A549 (cell line): ENCODE data around the gene CFL2. TPM values are rescaled to one million over a fixed set of nuclear protein-coding genes. Genes with fewer than 3 reads are reported as not detected.

Source experiments
- ATAC-seq, 2 experiments: fragments of 200-7000 bp in 1 of 2; fragments of >200 bp in 1 of 2; cut with Nextera tagmentation in 1 of 2; cut with Tn5 transposase in 1 of 2; 3 replicates each; pipeline versions ENCODE4 v1.8.0 to v1.9.1; 2018 to 2020; ENCODE audit warnings: mild to moderate bottlenecking in 1 of 2, moderate library complexity in 1 of 2
- CTCF ChIA-PET: fragments of 300-600 bp; sonication (Branson Sonifier 250); formaldehyde crosslinking; extraction: SDS; loops from one replicate; lab custom pipeline; 2021; ENCODE audit warnings: antibody characterized with exemption, inconsistent platforms; lab: Yijun Ruan, JAX
- POLR2A ChIA-PET: fragments of 350-600 bp; formaldehyde crosslinking; extraction: SDS; loops from one replicate; lab custom pipeline; 2021; ENCODE audit warnings: antibody characterized with exemption, inconsistent platforms; lab: Yijun Ruan, JAX
- DNase-seq, 2 experiments: peaks; one replicate each; pipeline versions ENCODE4 v3.0.0 to v3.0.0-alpha.2; 2011 to 2016; ENCODE audit warnings: low read depth in 1 of 2, low spot score in 1 of 2
- FAIRE-seq: peaks from 2 replicates; lab custom pipeline; 2011; peaks lifted over from hg19 to GRCh38; lab: Jason Lieb, UNC
- H3K27ac ChIP-seq, 2 experiments: fragments of >200 bp; sonication (Bioruptor Twin); formaldehyde crosslinking; 3 replicates each; pipeline ENCODE4 v1.5.1; 2016 to 2017
- H3K4me1 ChIP-seq: fragments of >200 bp; sonication (Bioruptor Twin); formaldehyde crosslinking; 3 replicates; pipeline ENCODE4 v1.6.1; 2016
- H3K4me2 ChIP-seq: fragments of >200 bp; sonication (Bioruptor Twin); formaldehyde crosslinking; 3 replicates; pipeline ENCODE4 v1.6.1; 2016
- H3K4me3 ChIP-seq: fragments of >200 bp; sonication (Bioruptor Twin); formaldehyde crosslinking; 3 replicates; pipeline ENCODE4 v1.5.1; 2016
- H3K9me3 ChIP-seq: fragments of >200 bp; sonication (Bioruptor Twin); formaldehyde crosslinking; 3 replicates; pipeline ENCODE4 v1.6.1; 2016
- BHLHE40 ChIP-seq: IDR thresholded peaks from 2 replicates; pipeline ENCODE4 v1.6.1; 2012; ENCODE audit warnings: low read depth, low read length, inconsistent platforms
- EHF ChIP-seq: fragments of 250-450 bp; sonication (Bioruptor Pico); IDR thresholded peaks from 2 replicates; pipeline ENCODE4 v1.5.0; 2020; ENCODE audit warnings: mild to moderate bottlenecking
- EP300 ChIP-seq, 2 experiments: fragments of >200 bp; sonication (Bioruptor Twin); formaldehyde crosslinking; IDR thresholded peaks; 2 replicates in 1 of 2; 3 replicates in 1 of 2; pipeline ENCODE4 v1.6.1; 2016 to 2017
- ESRRA ChIP-seq: fragments of 150-350 bp; IDR thresholded peaks from 2 replicates; pipeline ENCODE4 v1.6.1; 2014; ENCODE audit warnings: mild to moderate bottlenecking, low read length, borderline replicate concordance
- HDAC2 ChIP-seq: fragments of 200-600 bp; sonication (generic); IDR thresholded peaks from 2 replicates; pipeline ENCODE4 v1.6.1; 2016
- HOXA7 ChIP-seq: fragments of 250-450 bp; sonication (Bioruptor Pico); IDR thresholded peaks from 2 replicates; pipeline ENCODE4 v1.5.0; 2020; ENCODE audit warnings: mild to moderate bottlenecking, moderate library complexity
- HOXB13 ChIP-seq: fragments of 250-450 bp; sonication (Bioruptor Pico); IDR thresholded peaks from 2 replicates; pipeline ENCODE4 v1.5.0; 2020; ENCODE audit warnings: low read depth, mild to moderate bottlenecking, moderate library complexity
- JUN ChIP-seq, 2 experiments: fragments of >200 bp; sonication (Bioruptor Twin); formaldehyde crosslinking; IDR thresholded peaks; 2 replicates in 1 of 2; 3 replicates in 1 of 2; pipeline ENCODE4 v1.6.1; 2016 to 2017
- JUNB ChIP-seq: fragments of >200 bp; sonication (Bioruptor Twin); formaldehyde crosslinking; IDR thresholded peaks from 2 replicates; pipeline ENCODE4 v1.6.1; 2016
- MAFK ChIP-seq: fragments of 450-650 bp; IDR thresholded peaks from 2 replicates; pipeline ENCODE4 v1.6.1; 2014; ENCODE audit not compliant: partially characterized antibody
- MAZ ChIP-seq: fragments of 150-350 bp; IDR thresholded peaks from 2 replicates; pipeline ENCODE4 v1.6.1; 2014; ENCODE audit warnings: antibody characterized with exemption, low read depth, low read length, borderline replicate concordance
- MYC ChIP-seq: IDR thresholded peaks from 2 replicates; pipeline ENCODE4 v1.6.1; 2012; ENCODE audit warnings: mild to moderate bottlenecking, inconsistent platforms, low read length, improper control_type of control experiment, borderline replicate concordance
- NPAS2 ChIP-seq: fragments of 250-450 bp; sonication (Bioruptor Pico); IDR thresholded peaks from 2 replicates; pipeline ENCODE4 v1.8.0; 2022; ENCODE audit warnings: mild to moderate bottlenecking, moderate library complexity, borderline replicate concordance
- PHF8 ChIP-seq: fragments of 200-600 bp; sonication (generic); IDR thresholded peaks from 2 replicates; pipeline ENCODE4 v1.6.1; 2016; ENCODE audit warnings: low read depth, mild to moderate bottlenecking, antibody characterized with exemption, moderate library complexity, borderline replicate concordance
- POLR2A ChIP-seq: IDR thresholded peaks from 2 replicates; pipeline ENCODE4 v1.6.1; 2012; ENCODE audit warnings: mild to moderate bottlenecking, low read length
- POLR2AphosphoS2 ChIP-seq: conservative IDR thresholded peaks from 2 replicates; pipeline ENCODE4 v1.6.1; 2012; ENCODE audit warnings: low read length, improper control_type of control experiment, inconsistent platforms
- RARB ChIP-seq: fragments of 250-450 bp; sonication (Bioruptor Pico); IDR thresholded peaks from 2 replicates; pipeline ENCODE4 v1.8.0; 2021; ENCODE audit warnings: mild to moderate bottlenecking, moderate library complexity
- RCOR1 ChIP-seq: fragments of 150-350 bp; IDR thresholded peaks from 2 replicates; pipeline ENCODE4 v1.6.1; 2014; ENCODE audit warnings: antibody characterized with exemption, low read length, low read depth
- SMC3 ChIP-seq: fragments of >200 bp; sonication (Bioruptor Twin); formaldehyde crosslinking; IDR thresholded peaks from 3 replicates; pipeline ENCODE4 v1.6.1; 2018; ENCODE audit warnings: inconsistent platforms
- TFCP2L1 ChIP-seq: fragments of 250-450 bp; sonication (Bioruptor Pico); IDR thresholded peaks from 2 replicates; pipeline ENCODE4 v1.5.0; 2021; ENCODE audit warnings: mild to moderate bottlenecking
- TP53 ChIP-seq: fragments of 250-450 bp; sonication (Bioruptor Pico); IDR thresholded peaks from 2 replicates; pipeline ENCODE4 v1.5.0; 2021; ENCODE audit warnings: mild to moderate bottlenecking, moderate library complexity
- ZSCAN20 ChIP-seq: fragments of 250-450 bp; sonication (Bioruptor Pico); IDR thresholded peaks from 2 replicates; pipeline ENCODE4 v1.8.0; 2022; ENCODE audit warnings: mild to moderate bottlenecking, moderate library complexity
- WGBS: methylation state at CpG from one replicate; pipeline ENCODE4 v1.1.6; 2017; ENCODE audit errors: missing lambda C conversion rate; 5-methylcytosine and 5-hydroxymethylcytosine counted together
- polyA minus RNA-seq: library from RNA; depleted of rRNA, polyadenylated mRNA; stranded (reverse); fragments of >200 nt; gene quantifications from 2 replicates; pipeline ENCODE4 v1.2.3, GENCODE V29; 2011; rRNA and poly(A)+ RNA removed
- polyA plus RNA-seq, 4 experiments: library from polyadenylated mRNA; depleted of rRNA in 3 of 4; stranded (reverse); fragments of >200 nt; fragmentation: RNase III in 1 of 4; extraction: RNeasy Plus Mini Kit Qiagen cat#74134 plus additional on column Dnase treatment in 1 of 4; gene quantifications; 2 replicates in 3 of 4; 3 replicates in 1 of 4; pipeline ENCODE4 v1.2.3, GENCODE V29; 2011 to 2017
- TF ChIP-seq, protein P1 (sequence below): IDR thresholded peaks from 2 replicates; pipeline ENCODE4 v1.6.1; 2012
- TF ChIP-seq, protein P2 (sequence below): IDR thresholded peaks from 2 replicates; pipeline ENCODE4 v1.6.1; 2012
- TF ChIP-seq, protein P3 (sequence below): fragments of 250-450 bp; sonication (Bioruptor Pico); IDR thresholded peaks from 2 replicates; pipeline ENCODE4 v1.5.0; 2021; ENCODE audit warnings: mild to moderate bottlenecking, moderate library complexity, borderline replicate concordance
- TF ChIP-seq, protein P4 (sequence below): fragments of >200 bp; sonication (Bioruptor Twin); formaldehyde crosslinking; IDR thresholded peaks from 2 replicates; pipeline ENCODE4 v1.6.1; 2016
- TF ChIP-seq, protein P5 (sequence below): fragments of 150-350 bp; IDR thresholded peaks from 2 replicates; pipeline ENCODE4 v1.6.1; 2014; ENCODE audit warnings: low read depth, mild to moderate bottlenecking, low read length

CFL2 gene
- polyA plus RNA-seq (2011; rRNA removed) (144 and 167 TPM in 2 replicates), polyA plus RNA-seq (2017; fragmentation: RNase III; extraction: RNeasy Plus Mini Kit Qiagen cat#74134 plus additional on column Dnase treatment) (105 to 116 TPM (median 105 TPM) in 3 replicates), polyA minus RNA-seq (33.0 and 37.8 TPM in 2 replicates)
- 29.1 and 30.7 TPM in 2 replicates for polyA plus RNA-seq (2012; cell fraction: cytosol; rRNA removed)
- 7.2 and 13.0 TPM in 2 replicates for polyA plus RNA-seq (2012; cell fraction: nucleus; rRNA removed)

DNA sequence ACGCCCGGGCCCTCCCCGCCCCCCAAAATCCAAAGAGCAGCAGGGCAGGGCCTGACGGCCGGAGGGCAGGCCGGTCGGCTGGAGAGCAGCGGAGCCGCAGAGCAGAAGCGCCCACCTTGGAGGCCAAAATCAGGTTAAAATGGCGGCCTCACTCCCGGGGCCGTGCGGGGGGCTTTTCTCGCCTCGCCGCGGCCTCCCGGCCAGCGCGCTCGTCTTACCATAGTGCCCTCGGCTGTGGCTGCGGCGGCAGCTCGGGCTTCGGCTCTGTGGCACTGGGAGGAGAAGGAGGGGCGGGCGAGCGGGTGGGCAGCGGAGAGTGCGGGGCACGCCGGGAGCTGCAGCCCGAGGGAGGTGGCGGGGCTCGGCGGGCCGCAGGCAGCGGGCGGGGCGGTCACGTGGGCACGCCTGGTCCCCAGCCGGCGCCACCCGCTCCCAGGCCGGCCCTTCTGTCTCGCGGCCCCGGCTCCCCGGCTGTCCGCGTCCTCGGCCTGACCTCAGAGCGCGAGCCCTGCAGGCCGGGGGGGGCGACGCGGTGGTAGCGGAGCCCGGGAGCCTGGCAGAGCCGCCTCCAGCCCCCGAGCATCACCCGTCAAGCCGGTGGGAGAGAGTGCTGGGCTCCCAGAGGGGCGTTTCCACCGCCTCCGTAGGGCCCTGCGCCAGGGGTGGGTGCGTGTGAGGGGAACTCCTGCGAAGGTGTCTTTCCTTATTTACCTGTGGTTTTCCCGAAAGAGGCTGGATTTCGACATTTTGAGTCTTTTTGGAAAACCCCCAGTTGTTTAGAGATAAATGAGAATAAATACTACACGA, at the start of gene CFL2:
TSS of gene CFL2 (minus strand) at position 274 of the 807 bp plus-strand sequence. CDS start at position 221, 53 bp downstream.
- 1% methylated on average over 26 of the region's 76 CpGs for WGBS
- TF ChIP-seq, protein P1, sequence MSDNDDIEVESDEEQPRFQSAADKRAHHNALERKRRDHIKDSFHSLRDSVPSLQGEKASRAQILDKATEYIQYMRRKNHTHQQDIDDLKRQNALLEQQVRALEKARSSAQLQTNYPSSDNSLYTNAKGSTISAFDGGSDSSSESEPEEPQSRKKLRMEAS = peak; percentile 64
- no peak for TF ChIP-seq RARB
- TF ChIP-seq SMC3 = 0 out of 3 replicates have a peak, but pooled peaks have one; percentile 6
- TF ChIP-seq PHF8 = peak; percentile 69; the same call in 1 of the 2 replicates
- no peak for TF ChIP-seq JUNB
- peak; percentile 66 for TF ChIP-seq POLR2A
- TF ChIP-seq NPAS2 (CRISPR knock-in tag) = no peak
- peak; percentile 23 to 78; a peak in 4 of 5 replicates for TF ChIP-seq JUN (IDR thresholded peaks at IDR 0.05)
- peak within 1 kb of the TSS; percentile 74 for H3K4me3 ChIP-seq
- H3K27ac ChIP-seq = peak within 1 kb of the TSS; percentile 83 to 99
- ChIA-PET POLR2A (interaction anchor here (0.6 to 4.4 kb wide), 4 partner anchors 8 to 45 kb away, joined by 3 to 29 read pairs (median 8); no protein-coding TSS in a partner anchor), CTCF (interaction anchor here (1.2 to 3.7 kb wide), 2 partner anchors 9 to 15 kb away, joined by 4 to 15 read pairs; no protein-coding TSS in a partner anchor)
- H3K9me3 ChIP-seq = no peaks in the 10 kb centered on the region
- peak within 1 kb of the TSS; percentile 72 for H3K4me2 ChIP-seq
- ATAC-seq (peak; percentile 97 to 98), FAIRE-seq (no peak), DNase-seq (peak; percentile 73 to 88)
- peaks cover 52% of the 10 kb centered on the region for H3K4me1 ChIP-seq

DNA sequence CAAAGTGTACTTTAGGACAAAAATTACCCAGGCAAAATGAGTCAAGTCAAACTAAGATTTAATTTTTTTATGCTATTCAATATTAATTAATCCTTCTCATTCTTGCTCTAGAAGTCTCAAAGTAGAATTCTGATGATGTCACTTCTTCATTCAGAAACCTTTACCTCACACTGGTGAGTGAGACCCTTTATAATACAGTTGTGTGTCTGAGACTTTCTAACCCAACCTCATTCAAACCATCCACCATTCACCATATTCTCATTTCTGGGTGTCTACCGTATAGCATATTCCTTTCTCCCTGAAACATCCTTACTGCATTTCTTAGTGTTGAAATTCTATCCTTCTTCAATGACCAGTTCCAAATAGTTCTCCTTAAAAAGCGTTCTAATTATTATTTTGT, 40.8 kb upstream of the CFL2 start:
- POLR2A ChIA-PET = no interaction called here
- H3K27ac ChIP-seq = no peak overlapping the region
- H3K4me3 ChIP-seq = no peak overlapping the region
- no peaks in the 10 kb centered on the region for H3K9me3 ChIP-seq
- DNase-seq = no peak
- CTCF ChIA-PET = interaction anchor here (0.7 kb wide), 1 partner anchor 32 kb away, joined by 3 read pairs; no protein-coding TSS in a partner anchor
- WGBS = 92% methylated on average over 2 of the region's 2 CpGs
- H3K4me2 ChIP-seq = no peak overlapping the region
- ATAC-seq = no peak
- FAIRE-seq = no peak
- TF ChIP-seq, protein P2, sequence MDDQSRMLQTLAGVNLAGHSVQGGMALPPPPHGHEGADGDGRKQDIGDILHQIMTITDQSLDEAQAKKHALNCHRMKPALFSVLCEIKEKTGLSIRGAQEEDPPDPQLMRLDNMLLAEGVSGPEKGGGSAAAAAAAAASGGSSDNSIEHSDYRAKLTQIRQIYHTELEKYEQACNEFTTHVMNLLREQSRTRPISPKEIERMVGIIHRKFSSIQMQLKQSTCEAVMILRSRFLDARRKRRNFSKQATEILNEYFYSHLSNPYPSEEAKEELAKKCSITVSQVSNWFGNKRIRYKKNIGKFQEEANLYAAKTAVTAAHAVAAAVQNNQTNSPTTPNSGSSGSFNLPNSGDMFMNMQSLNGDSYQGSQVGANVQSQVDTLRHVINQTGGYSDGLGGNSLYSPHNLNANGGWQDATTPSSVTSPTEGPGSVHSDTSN = no peak
- TF ChIP-seq TP53 (CRISPR knock-in tag) (no peak), ZSCAN20 (no peak), MYC (no peak), EHF (CRISPR knock-in tag) (no peak), RCOR1 (no peak), HOXA7 (CRISPR knock-in tag) (no peak), ESRRA (no peak), TFCP2L1 (CRISPR knock-in tag) (no peak), HDAC2 (no peak), MAFK (no peak), BHLHE40 (no peak), POLR2AphosphoS2 (no peak), MAZ (no peak), HOXB13 (no peak), EP300 (IDR thresholded peaks at IDR 0.05) (no peak)
- TF ChIP-seq, protein P1 = no peak
- TF ChIP-seq, protein P3, sequence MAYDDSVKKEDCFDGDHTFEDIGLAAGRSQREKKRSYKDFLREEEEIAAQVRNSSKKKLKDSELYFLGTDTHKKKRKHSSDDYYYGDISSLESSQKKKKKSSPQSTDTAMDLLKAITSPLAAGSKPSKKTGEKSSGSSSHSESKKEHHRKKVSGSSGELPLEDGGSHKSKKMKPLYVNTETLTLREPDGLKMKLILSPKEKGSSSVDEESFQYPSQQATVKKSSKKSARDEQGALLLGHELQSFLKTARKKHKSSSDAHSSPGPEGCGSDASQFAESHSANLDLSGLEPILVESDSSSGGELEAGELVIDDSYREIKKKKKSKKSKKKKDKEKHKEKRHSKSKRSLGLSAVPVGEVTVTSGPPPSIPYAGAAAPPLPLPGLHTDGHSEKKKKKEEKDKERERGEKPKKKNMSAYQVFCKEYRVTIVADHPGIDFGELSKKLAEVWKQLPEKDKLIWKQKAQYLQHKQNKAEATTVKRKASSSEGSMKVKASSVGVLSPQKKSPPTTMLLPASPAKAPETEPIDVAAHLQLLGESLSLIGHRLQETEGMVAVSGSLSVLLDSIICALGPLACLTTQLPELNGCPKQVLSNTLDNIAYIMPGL (CRISPR knock-in tag) = no peak
- TF ChIP-seq, protein P4, sequence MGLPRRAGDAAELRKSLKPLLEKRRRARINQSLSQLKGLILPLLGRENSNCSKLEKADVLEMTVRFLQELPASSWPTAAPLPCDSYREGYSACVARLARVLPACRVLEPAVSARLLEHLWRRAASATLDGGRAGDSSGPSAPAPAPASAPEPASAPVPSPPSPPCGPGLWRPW = no peak
- TF ChIP-seq, protein P5, sequence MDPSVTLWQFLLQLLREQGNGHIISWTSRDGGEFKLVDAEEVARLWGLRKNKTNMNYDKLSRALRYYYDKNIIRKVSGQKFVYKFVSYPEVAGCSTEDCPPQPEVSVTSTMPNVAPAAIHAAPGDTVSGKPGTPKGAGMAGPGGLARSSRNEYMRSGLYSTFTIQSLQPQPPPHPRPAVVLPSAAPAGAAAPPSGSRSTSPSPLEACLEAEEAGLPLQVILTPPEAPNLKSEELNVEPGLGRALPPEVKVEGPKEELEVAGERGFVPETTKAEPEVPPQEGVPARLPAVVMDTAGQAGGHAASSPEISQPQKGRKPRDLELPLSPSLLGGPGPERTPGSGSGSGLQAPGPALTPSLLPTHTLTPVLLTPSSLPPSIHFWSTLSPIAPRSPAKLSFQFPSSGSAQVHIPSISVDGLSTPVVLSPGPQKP = no peak
- no peaks in the 10 kb centered on the region for H3K4me1 ChIP-seq
